Measurements from ENCODE around the gene OTC. TPM values are rescaled to one million over a fixed set of nuclear protein-coding genes. Genes with fewer than 3 reads are reported as not detected.

Gene OTC
- total and polyA plus RNA-seq, 2 donors (not counting 1 experiment from before 2014, with no cell fraction given), result not detected

DNA sequence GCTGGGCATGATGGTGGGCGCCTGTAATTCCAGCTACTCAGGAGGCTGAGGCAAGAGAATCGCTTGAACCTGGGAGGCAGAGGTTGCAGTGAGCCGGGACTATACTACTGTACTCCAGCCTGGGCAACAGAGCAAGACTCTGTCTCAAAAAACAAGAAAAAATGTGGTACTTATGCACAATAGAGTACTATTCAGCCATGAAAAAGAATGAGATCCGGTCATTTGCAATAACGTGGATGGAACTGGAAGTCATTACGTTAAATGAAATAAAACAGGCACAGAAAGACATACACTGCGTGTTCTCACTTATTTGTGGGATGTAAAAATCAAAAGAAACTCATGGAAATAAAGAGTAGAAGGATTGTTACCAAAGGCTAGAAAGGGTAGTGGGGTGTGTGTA lies 37.2 kb upstream of the OTC start:
- Histone ChIP-seq H3K9ac (ENCODE audit: low read length) (no peak overlapping the region), H3K4me3 (ENCODE audit: control extremely low read depth in 1 of 5, extremely low read depth in 1 of 5, insufficient read depth in 1 of 5, low read depth in 2 of 5, low read length in 4 of 5) (no peak overlapping the region), H4K20me1 (ENCODE audit: control insufficient read depth, insufficient read depth, low read length, poor library complexity, severe bottlenecking) (no peaks in the 10 kb centered on the region), H3K4me2 (replicated peaks; ENCODE audit: low read depth, low read length, poor library complexity, severe bottlenecking) (no peak overlapping the region), H2AFZ (ENCODE audit: insufficient read depth, low read depth, low read length, poor library complexity, severe bottlenecking) (no peak overlapping the region), H3K79me2 (ENCODE audit: control insufficient read depth, insufficient read depth, low read length) (no peaks in the 10 kb centered on the region), H3K36me3 (replicated peaks in 1 of 2; ENCODE audit: control extremely low read depth in 1 of 2, control insufficient read depth in 1 of 2, extremely low read depth in 1 of 2, insufficient read depth in 2 of 2, low read length in 1 of 2) (peaks cover 0 to 4% of the 10 kb centered on the region in 2 experiments), H3K27ac (ENCODE audit: low read length in 2 of 2) (no peak overlapping the region), H3K27me3 (replicated peaks in 1 of 4; ENCODE audit: control extremely low read depth in 1 of 4, control insufficient read depth in 3 of 4, insufficient read depth in 4 of 4, low read length in 3 of 4) (no peaks in the 10 kb centered on the region), H3K9me3 (ENCODE audit: control extremely low read depth in 1 of 3, control insufficient read depth in 2 of 3, insufficient read depth in 1 of 3, low read length in 2 of 3) (no peaks in the 10 kb centered on the region), H3K4me1 (ENCODE audit: control insufficient read depth in 2 of 2, insufficient read depth in 2 of 2, low read length in 2 of 2) (no peaks in the 10 kb centered on the region)
- Mint-ChIP-seq H3K27me3 (no peaks in the 10 kb centered on the region), H3K27ac (no peak overlapping the region), H3K4me1 (no peaks in the 10 kb centered on the region), H3K9me3 (ENCODE audit: insufficient read depth) (no peaks in the 10 kb centered on the region), H3K4me3 (no peak overlapping the region)
- ChIA-PET CTCF (no interaction called here), POLR2A (no interaction called here)
- ATAC-seq (ENCODE audit: low read depth) (no peak), DNase-seq (no peak)
- no CpG with 5 or more reads among the region's 7 CpGs for WGBS (ENCODE audit: insufficient coverage)
- intact Hi-C loops (cut with micrococcal nuclease), result no loop called here
- TF ChIP-seq EZH2 (IDR thresholded peaks at IDR 0.05; ENCODE audit: borderline replicate concordance, insufficient read depth, low read depth, low read length, poor library complexity, severe bottlenecking), result no peak
- no peak for TF ChIP-seq CTCF (IDR thresholded peaks at IDR 0.05)

DNA sequence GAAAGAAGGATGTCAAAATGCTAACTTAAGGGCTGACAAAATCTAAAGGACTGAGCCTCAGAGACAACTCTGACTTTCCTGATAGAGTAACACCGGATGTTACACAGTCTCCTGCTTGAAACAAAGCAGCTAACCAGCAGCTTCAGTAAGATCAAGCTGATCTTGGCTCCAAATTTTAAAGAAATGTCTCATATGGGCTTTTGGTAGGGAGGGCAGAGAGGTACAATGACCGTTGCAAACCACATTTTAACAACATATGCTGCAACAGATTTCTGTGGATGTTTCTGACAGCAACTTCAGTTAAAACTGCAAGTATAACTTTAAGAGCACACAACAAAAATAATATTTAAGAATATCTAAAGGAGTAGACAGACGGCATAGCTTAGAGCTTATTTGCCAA lies 34.2 kb upstream of the OTC start:
- TF ChIP-seq EZH2 (IDR thresholded peaks at IDR 0.05; ENCODE audit: borderline replicate concordance, insufficient read depth, low read depth, low read length, poor library complexity, severe bottlenecking) (no peak), CTCF (IDR thresholded peaks at IDR 0.05) (no peak)
- H3K9me3 Mint-ChIP-seq (ENCODE audit: insufficient read depth), result no peaks in the 10 kb centered on the region
- no peak overlapping the region for H3K27ac Mint-ChIP-seq
- H3K27ac ChIP-seq (ENCODE audit: low read length in 2 of 2), result no peak overlapping the region
- no peaks in the 10 kb centered on the region for H4K20me1 ChIP-seq (ENCODE audit: control insufficient read depth, insufficient read depth, low read length, poor library complexity, severe bottlenecking)
- no peak overlapping the region for H3K4me2 ChIP-seq (replicated peaks; ENCODE audit: low read depth, low read length, poor library complexity, severe bottlenecking)
- H3K4me3 Mint-ChIP-seq, result no peak overlapping the region
- no peaks in the 10 kb centered on the region for H3K9me3 ChIP-seq (ENCODE audit: control extremely low read depth in 1 of 3, control insufficient read depth in 2 of 3, insufficient read depth in 1 of 3, low read length in 2 of 3)
- H3K4me1 ChIP-seq (ENCODE audit: control insufficient read depth in 2 of 2, insufficient read depth in 2 of 2, low read length in 2 of 2), result no peaks in the 10 kb centered on the region
- no peak overlapping the region for H3K9ac ChIP-seq (ENCODE audit: low read length)
- intact Hi-C loops (cut with micrococcal nuclease), result no loop called here
- no peaks in the 10 kb centered on the region for H3K79me2 ChIP-seq (ENCODE audit: control insufficient read depth, insufficient read depth, low read length)
- DNase-seq (no peak), ATAC-seq (ENCODE audit: low read depth) (no peak)
- H3K4me3 ChIP-seq (ENCODE audit: control extremely low read depth in 1 of 5, extremely low read depth in 1 of 5, insufficient read depth in 1 of 5, low read depth in 2 of 5, low read length in 4 of 5), result no peak overlapping the region
- WGBS (ENCODE audit: insufficient coverage), result no CpG with 5 or more reads among the region's 3 CpGs
- no peaks in the 10 kb centered on the region for H3K4me1 Mint-ChIP-seq
- H3K27me3 Mint-ChIP-seq, result no peaks in the 10 kb centered on the region
- CTCF ChIA-PET, result interaction anchor here (1.4 kb wide), 1 partner anchor 9 kb away, joined by 7 read pairs; the partner anchor contains the start of gene RPGR
- H3K27me3 ChIP-seq (replicated peaks in 1 of 4; ENCODE audit: control extremely low read depth in 1 of 4, control insufficient read depth in 3 of 4, insufficient read depth in 4 of 4, low read length in 3 of 4), result no peaks in the 10 kb centered on the region
- H2AFZ ChIP-seq (ENCODE audit: insufficient read depth, low read depth, low read length, poor library complexity, severe bottlenecking), result no peak overlapping the region
- POLR2A ChIA-PET, result no interaction called here
- H3K36me3 ChIP-seq (replicated peaks in 1 of 2; ENCODE audit: control extremely low read depth in 1 of 2, control insufficient read depth in 1 of 2, extremely low read depth in 1 of 2, insufficient read depth in 2 of 2, low read length in 1 of 2), result peaks cover 0 to 6% of the 10 kb centered on the region in 2 experiments

Data from B cell (primary cell).